Activated naive CD4-positive, alpha-beta T cell treated with anti-CD3 and anti-CD28 coated beads for 36 hours (primary cell): ENCODE measurements around the gene CHERP. TPM values are rescaled to one million over a fixed set of nuclear protein-coding genes. Genes with fewer than 3 reads are reported as not detected.
A peak's percentile ranks its signal among the peaks of the same experiment; 100 is the strongest.

Experiments used
- CTCF ChIA-PET: fragments of 350-600 bp; sonication (Branson Sonifier 250); formaldehyde crosslinking; loops from one replicate; lab custom pipeline; 2021; ENCODE audit warnings: antibody characterized with exemption; lab: Charles Lee
- DNase-seq: peaks from one replicate; pipeline ENCODE4 v3.0.0-alpha.2; 2020
- H3K27ac Mint-ChIP-seq: one replicate; pipeline ENCODE4 v1.8.0; 2021; ENCODE audit warnings: mild to moderate bottlenecking, mixed read lengths
- H3K27me3 Mint-ChIP-seq: one replicate; pipeline ENCODE4 v1.8.0; 2021; ENCODE audit warnings: low read depth, mixed read lengths
- H3K36me3 Mint-ChIP-seq: one replicate; pipeline ENCODE4 v1.8.0; 2021; ENCODE audit warnings: low read depth, mixed read lengths
- H3K4me1 Mint-ChIP-seq: one replicate; pipeline ENCODE4 v1.8.0; 2021; ENCODE audit warnings: low read depth, mixed read lengths
- H3K4me3 Mint-ChIP-seq: one replicate; pipeline ENCODE4 v1.8.0; 2021; ENCODE audit warnings: mild to moderate bottlenecking, moderate library complexity, mixed read lengths
- H3K9me3 Mint-ChIP-seq: one replicate; pipeline ENCODE4 v1.8.0; 2021; ENCODE audit warnings: mixed read lengths
- intact Hi-C: fragments of 100-400 bp; cut with micrococcal nuclease; formaldehyde crosslinking; loops from one replicate; pipeline ENCODE4 v1.15.1; 2023
- total RNA-seq, 2 experiments: library from RNA; stranded (reverse); gene quantifications; one replicate each; pipeline ENCODE4 v1.2.3, GENCODE V29; 2021

The CHERP gene
- total RNA-seq, 2 experiments from 2014 or later, result 54.4 to 54.7 TPM

DNA sequence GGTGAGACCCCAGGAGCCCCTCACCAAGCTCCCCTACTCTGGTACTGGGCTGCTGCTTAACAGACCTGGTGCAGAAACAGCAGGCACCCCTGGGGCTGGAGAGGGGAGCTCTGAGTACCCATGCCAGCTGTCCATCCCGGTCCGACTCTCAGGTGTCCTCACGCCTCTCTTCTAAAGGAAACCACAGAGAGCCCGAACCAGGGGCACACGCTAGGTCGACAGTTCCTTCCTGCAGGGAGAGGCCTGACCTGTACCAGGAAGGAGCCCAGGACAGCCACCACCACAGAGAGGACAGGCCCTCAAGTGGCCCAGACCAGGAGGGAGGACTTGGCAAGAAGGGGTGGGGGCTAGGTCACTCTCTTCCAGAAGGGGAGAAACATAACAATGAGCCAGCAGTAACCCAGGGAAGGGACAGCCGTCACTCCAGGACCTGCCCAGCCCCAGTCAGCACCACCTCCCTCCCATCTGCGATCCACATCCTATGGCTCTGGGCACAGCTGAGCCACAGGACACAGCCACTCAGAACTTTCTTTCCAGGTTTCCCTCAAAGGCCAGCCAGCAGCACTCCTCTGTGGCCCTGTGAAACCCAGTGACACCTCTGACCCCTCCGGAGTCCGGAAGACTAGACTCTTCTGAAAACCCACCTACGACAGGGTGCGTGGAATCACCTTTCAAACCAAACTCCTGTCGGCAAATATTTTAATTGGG is 43.0 kb upstream of the CHERP start:
- Mint-ChIP-seq H3K9me3 (no peaks in the 10 kb centered on the region), H3K4me3 (peak overlapping the region; percentile 79), H3K27ac (peak overlapping the region; percentile 82), H3K36me3 (peaks cover 3% of the 10 kb centered on the region), H3K27me3 (no peaks in the 10 kb centered on the region), H3K4me1 (peaks cover 82% of the 10 kb centered on the region)
- DNase-seq, result no peak
- CTCF ChIA-PET, result interaction anchor here (1.1 to 2.1 kb wide), 4 partner anchors 8 to 42 kb away, joined by 3 to 9 read pairs (median 4); no protein-coding TSS in a partner anchor
- intact Hi-C loops, result loop anchor here (5.0 kb wide), 3 partner anchors 253 to 508 kb away; partner anchors contain the start of genes HAUS8, MYO9B and TPM4

DNA sequence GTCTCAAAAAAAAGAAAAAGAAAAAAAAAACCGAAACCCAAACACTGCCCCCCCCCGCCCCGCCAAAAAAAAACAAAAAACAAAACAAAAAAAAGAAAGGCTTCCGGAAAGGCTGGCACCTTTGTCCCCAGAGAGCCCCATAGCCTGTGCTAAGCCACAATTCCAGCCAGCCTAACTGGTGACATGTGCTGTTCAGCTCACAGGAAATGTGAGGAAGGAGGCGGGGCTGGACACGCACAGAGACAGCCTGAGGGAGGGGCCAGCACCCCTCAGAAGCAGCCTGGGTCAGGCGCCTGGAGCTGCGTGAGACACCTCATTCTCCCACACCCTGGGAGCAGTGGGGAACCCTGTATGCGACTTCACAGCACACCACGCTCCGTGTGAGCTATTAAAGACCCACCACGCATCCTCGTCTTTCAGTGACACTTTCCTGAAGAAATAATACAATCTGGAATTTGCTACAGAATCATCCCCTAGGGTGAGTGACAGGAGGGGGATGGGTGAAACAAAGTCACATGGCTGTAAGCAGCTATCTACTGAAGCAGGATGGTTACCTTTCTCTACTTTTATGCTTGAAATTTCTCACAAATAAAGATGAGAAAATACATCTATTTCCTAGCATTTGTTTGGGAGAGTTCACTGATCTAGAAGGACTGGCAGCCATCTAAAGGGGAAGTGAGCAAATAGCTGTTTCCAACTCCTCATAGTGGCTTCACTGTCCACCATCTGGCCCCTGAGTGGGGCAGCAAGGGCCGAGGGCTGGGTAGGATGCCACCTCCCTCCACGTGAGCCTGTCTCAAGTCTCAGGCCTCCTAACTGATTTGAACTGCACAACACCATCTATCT is 42.2 kb upstream of the CHERP start:
- H3K27ac Mint-ChIP-seq, result peak overlapping the region; percentile 82

DNA sequence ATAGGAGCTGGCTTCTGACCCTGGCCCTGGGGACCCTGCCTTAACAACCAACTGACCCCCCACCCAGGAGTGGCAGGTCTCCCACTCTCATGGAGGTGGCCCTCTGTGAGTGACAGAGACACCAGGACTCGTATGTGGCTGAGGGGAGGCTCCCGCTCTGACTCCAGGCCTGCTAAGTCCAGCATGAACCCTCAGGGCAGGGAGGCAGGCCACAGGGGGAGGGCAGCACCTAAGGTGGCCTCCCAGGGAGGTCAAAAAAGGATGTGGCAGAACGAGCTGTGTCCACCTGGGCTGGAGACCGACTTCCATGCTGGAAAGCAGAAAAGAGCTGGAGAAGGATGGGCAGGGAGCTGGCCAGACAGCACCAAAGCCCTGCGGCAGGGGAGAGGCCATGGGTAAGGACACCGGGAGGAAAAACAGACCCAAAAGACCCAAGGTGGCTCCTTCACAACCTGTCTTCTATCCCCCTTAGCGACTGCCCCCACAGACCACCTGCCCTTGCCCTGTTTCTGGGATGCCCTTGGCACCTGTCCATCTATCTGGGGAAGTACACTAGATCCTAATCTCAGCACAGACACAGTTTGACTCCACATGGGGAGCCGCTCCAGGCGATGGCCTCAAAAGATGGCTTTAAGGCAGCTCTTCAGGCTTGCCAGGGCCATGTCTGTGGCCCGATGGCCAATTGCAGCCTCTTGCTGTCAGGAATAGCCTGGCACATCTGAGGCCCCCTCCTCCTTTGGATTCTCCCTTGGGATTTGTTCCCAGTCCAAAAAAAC is 40.4 kb upstream of the CHERP start:
- CTCF ChIA-PET, result interaction anchor here (0.6 to 2.1 kb wide), 3 partner anchors 9 to 105 kb away, joined by 4 to 9 read pairs (median 4); no protein-coding TSS in a partner anchor
- H3K27ac Mint-ChIP-seq, result peak overlapping the region; percentile 82

More for the DNA sequence above, 42.2 kb upstream of the CHERP start:
- Mint-ChIP-seq H3K4me3 (peak overlapping the region; percentile 79), H3K27me3 (no peaks in the 10 kb centered on the region), H3K9me3 (no peaks in the 10 kb centered on the region), H3K36me3 (peaks cover 3% of the 10 kb centered on the region), H3K4me1 (peaks cover 79% of the 10 kb centered on the region)
- CTCF ChIA-PET, result interaction anchor here (1.1 to 2.1 kb wide), 4 partner anchors 9 to 42 kb away, joined by 3 to 9 read pairs (median 4); no protein-coding TSS in a partner anchor
- intact Hi-C loops, result loop anchor here (1.0 to 5.0 kb wide), 8 partner anchors 10 to 507 kb away; partner anchors contain the start of genes CHERP, HAUS8, MED26 and MYO9B
- DNase-seq, result peak; percentile 96

DNA sequence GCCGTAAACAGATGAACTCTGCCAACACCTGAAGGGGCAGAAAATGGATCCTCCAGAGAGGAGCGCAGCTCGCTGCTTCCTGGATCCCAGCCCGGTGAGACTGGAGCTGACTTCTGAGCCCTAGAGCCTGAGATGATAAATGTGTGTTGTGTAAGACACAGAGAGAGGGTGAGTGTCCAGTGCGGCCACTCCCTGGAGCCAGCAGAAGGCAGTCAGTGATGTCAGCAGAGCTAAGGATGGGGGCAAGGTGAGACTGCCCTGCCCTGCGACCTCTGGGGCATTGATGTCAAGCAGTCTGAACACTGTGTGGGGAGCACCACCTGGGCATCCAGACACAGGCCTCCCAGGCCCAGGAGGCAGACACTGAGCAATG is 39.7 kb upstream of the CHERP start:
- CTCF ChIA-PET, result interaction anchor here (1.5 kb wide), 1 partner anchor 43 kb away, joined by 4 read pairs; no protein-coding TSS in a partner anchor
- H3K4me3 Mint-ChIP-seq, result no peak overlapping the region

More for the DNA sequence above, 40.4 kb upstream of the CHERP start:
- H3K4me3 Mint-ChIP-seq, result peak overlapping the region; percentile 1
- intact Hi-C loops, result no loop called here
- H3K9me3 Mint-ChIP-seq, result no peaks in the 10 kb centered on the region
- H3K36me3 Mint-ChIP-seq, result peaks cover 3% of the 10 kb centered on the region
- DNase-seq, result no peak
- peaks cover 64% of the 10 kb centered on the region for H3K4me1 Mint-ChIP-seq
- no peaks in the 10 kb centered on the region for H3K27me3 Mint-ChIP-seq

DNA sequence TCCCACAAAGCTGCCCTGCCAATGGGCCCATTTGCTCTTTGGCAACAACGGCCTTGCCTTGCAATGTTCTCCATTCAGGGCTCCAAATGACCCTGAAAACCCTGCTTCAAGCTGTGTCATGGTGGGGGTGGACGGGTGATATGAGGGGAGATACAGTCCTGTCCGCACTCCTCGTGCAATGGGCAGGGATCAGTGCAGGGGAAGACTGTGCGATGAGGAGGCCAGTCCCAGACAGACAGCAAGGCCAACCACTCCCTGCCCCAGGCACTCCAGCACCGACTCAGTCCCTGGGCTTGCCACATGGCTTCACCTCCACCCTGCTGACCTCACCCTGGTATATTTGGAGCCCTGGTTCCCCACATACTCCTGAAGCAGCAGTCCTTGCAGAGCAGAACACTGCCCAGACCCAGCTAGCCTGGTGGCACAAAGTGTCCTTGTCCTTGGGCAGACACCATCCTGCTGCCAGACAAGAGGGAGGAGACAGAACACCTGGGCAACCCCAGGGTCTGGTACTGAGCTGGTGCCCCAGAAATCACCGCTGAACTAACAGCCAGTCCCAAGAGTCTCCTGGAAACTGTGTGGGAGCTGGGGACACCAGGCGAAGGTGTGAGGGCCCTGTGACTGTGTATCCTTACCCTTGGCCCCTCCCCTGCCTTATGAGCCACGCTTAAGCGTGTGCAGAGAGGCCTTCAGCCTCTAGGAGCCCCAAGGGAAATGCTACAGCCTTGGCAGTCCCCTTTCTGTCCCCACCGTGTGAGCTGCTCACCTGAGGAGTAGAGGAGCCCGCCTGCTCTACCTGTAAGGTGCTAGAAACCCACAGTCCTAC is 39.1 kb upstream of the CHERP start:
- CTCF ChIA-PET, result interaction anchor here (1.5 kb wide), 1 partner anchor 43 kb away, joined by 4 read pairs; no protein-coding TSS in a partner anchor

More for the DNA sequence above, 39.7 kb upstream of the CHERP start:
- intact Hi-C loops, result no loop called here
- DNase-seq, result no peak
- H3K36me3 Mint-ChIP-seq, result peaks cover 3% of the 10 kb centered on the region
- H3K4me1 Mint-ChIP-seq, result peaks cover 57% of the 10 kb centered on the region
- H3K9me3 Mint-ChIP-seq, result no peaks in the 10 kb centered on the region
- H3K27ac Mint-ChIP-seq, result peak overlapping the region; percentile 0
- H3K27me3 Mint-ChIP-seq, result no peaks in the 10 kb centered on the region

DNA sequence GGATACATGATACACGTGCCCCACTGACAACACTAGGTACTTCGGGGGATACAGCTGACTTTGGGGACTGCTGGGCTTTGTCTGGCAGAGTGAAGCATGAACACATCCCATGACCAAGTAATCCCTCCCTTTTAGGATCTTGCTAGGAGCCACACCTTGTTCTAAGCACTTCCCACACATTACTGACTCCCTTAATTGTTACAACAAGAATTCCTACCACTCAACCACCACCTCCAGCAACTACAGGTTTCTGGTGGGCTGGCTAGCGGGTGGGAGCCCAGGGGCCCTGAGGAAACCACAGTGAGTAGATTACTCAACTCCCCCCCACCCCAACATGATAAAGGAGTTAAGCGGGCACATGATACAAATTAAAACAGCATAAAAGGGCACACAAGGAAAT is 37.1 kb upstream of the CHERP start:
- CTCF ChIA-PET, result no interaction called here
- H3K4me1 Mint-ChIP-seq, result peaks cover 45% of the 10 kb centered on the region
- no peaks in the 10 kb centered on the region for H3K9me3 Mint-ChIP-seq
- no peak for DNase-seq
- intact Hi-C loops, result no loop called here
- H3K36me3 Mint-ChIP-seq, result peaks cover 8% of the 10 kb centered on the region
- H3K27ac Mint-ChIP-seq, result peak overlapping the region; percentile 47
- H3K4me3 Mint-ChIP-seq, result no peak overlapping the region
- no peaks in the 10 kb centered on the region for H3K27me3 Mint-ChIP-seq

More for the DNA sequence above, 39.1 kb upstream of the CHERP start:
- DNase-seq, result no peak
- no peaks in the 10 kb centered on the region for H3K9me3 Mint-ChIP-seq
- intact Hi-C loops, result no loop called here
- H3K36me3 Mint-ChIP-seq, result peaks cover 4% of the 10 kb centered on the region
- no peaks in the 10 kb centered on the region for H3K27me3 Mint-ChIP-seq
- H3K27ac Mint-ChIP-seq, result peak overlapping the region; percentile 42
- H3K4me3 Mint-ChIP-seq, result no peak overlapping the region
- H3K4me1 Mint-ChIP-seq, result peaks cover 52% of the 10 kb centered on the region

DNA sequence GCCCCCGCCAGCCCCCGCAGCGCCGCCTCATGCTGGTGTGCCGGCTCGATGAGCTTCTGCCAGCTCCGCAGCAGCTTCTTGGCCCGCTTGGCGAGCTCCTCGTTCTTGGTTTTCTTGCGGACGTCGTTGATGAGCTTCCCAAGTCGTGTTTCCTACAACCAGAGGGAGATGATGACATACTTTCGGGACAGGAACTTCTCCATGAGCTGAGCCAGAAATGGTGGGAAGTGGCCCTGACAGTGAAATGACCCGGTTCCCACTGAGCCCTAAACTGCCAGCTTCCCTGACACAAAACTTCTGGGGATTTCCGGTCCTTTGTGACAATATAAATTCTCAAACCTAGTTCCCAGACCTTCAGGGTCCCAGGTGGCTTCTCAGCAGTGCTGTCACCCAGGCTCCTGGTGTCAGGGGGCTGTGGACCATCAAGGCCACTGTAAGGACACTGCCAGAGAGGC is 35.3 kb upstream of the CHERP start:
- no peak for DNase-seq
- Mint-ChIP-seq H3K27me3 (no peaks in the 10 kb centered on the region), H3K9me3 (no peaks in the 10 kb centered on the region), H3K4me3 (no peak overlapping the region), H3K4me1 (peaks cover 46% of the 10 kb centered on the region), H3K27ac (no peak overlapping the region), H3K36me3 (peaks cover 11% of the 10 kb centered on the region)
- intact Hi-C loops, result no loop called here
- CTCF ChIA-PET, result no interaction called here

DNA sequence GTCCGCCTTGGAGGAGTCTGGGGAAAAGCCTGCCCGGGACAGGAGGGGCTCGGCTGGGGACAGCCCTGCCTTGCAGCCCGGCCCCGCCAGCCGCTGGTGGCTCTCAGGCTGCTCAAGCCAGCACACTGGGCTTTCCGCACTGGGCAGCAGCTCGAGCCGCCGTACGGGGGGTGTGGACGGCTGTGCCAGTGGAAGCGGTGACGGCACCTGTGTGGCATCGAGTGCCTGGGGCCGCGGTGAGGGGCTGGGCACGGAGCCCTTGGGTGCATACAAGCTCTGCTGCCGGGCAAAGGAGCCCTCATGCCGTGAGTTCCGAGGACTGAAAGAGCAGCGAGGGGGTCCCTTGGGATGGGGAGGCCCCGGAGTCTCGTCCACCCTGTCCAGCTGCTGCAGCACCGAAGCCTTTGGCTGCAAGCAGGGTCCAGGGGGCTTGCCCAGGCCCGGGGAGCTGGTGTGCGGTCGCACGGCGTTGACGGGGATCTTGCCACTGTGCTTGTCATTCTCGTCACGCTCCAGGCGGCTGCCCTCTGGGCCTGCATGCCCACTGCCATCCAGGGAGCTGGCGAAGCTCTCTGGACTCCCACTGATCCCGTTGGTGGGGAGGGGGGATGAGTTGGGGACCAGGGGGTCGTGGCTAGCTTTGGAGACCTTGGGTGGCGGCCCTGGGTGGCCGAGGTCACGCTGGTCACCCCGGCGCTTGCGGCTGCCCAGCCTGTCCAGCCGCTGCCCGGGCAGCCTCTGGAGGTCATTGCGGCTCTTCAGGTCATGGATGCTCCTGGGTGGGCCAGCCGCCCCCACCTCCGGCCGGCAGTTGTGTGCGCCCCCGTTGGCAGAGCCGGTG is 34.7 kb upstream of the CHERP start:
- Mint-ChIP-seq H3K27me3 (no peaks in the 10 kb centered on the region), H3K4me3 (no peak overlapping the region), H3K27ac (no peak overlapping the region), H3K4me1 (peaks cover 43% of the 10 kb centered on the region), H3K36me3 (peaks cover 13% of the 10 kb centered on the region), H3K9me3 (no peaks in the 10 kb centered on the region)
- DNase-seq, result no peak
- intact Hi-C loops, result no loop called here
- CTCF ChIA-PET, result no interaction called here

DNA sequence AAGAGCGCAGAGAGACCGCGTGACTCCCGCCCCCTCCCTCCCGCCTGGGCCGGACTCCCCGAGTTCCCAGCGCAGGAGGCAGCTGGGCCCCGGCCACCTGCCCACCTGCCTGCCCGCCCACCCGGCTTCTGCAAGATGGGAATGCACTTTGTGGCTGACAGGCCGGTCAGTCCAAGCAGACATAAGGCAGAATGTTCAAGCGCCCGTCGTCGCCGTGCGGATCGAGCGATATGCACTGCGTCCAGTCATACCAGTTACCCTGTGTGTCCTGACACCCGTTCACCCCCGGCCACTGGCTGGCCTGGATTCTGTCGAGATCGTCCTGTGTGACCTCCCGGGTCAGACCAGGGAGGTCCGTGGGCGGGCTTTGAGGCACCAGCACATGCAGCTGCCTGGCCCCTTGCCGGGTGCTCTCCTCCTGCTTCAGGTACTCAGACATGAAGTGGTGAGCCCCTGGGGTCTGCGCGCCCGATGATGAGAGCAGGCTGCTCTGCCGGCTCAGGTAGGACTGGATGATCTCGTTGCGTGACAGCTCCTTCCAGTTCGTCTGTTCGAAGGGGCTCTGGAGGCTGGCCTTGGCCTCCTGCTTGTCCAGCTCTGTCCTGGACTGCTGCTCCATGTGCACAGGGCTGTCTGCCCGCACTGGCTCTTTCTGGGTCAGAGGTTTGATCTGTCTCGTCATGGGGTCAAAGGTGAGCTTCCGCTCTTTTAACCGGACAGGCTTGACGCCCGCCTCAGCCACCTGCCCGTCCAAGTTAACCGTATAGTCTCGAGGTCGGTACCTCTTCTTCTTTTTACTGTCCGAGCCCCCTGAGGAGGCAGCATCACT is 33.8 kb upstream of the CHERP start:
- no peak for DNase-seq
- CTCF ChIA-PET, result interaction anchor here (1.0 kb wide), 1 partner anchor 8 kb away, joined by 3 read pairs; no protein-coding TSS in a partner anchor
- H3K27me3 Mint-ChIP-seq, result no peaks in the 10 kb centered on the region
- no peak overlapping the region for H3K27ac Mint-ChIP-seq
- intact Hi-C loops, result no loop called here
- H3K36me3 Mint-ChIP-seq, result peaks cover 13% of the 10 kb centered on the region
- no peaks in the 10 kb centered on the region for H3K9me3 Mint-ChIP-seq
- H3K4me3 Mint-ChIP-seq, result no peak overlapping the region
- H3K4me1 Mint-ChIP-seq, result peaks cover 46% of the 10 kb centered on the region

DNA sequence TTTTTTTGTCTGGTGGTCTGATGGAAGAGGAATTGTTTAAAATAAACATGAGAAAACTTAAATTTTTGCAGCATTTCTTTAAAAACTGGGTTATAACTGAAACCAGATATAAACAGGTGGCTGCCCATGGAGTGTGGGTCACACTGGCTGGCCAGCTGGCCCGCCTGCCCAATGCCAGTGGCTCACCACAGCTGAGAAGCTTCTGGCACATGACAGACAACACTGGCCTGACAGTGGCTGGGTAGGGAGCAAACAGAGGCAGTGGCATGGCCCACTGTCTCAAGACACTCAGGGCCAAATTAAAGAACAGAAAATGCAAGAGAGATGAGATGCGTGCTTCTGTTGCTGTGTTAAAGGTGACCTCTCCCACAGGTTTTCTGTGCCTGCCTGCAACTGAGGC is 33.0 kb upstream of the CHERP start:
- CTCF ChIA-PET, result interaction anchor here (1.0 kb wide), 1 partner anchor 9 kb away, joined by 3 read pairs; no protein-coding TSS in a partner anchor
- Mint-ChIP-seq H3K27ac (peak overlapping the region; percentile 69), H3K36me3 (peaks cover 13% of the 10 kb centered on the region), H3K4me3 (no peak overlapping the region), H3K27me3 (no peaks in the 10 kb centered on the region), H3K9me3 (no peaks in the 10 kb centered on the region), H3K4me1 (peaks cover 49% of the 10 kb centered on the region)
- intact Hi-C loops, result no loop called here
- no peak for DNase-seq
